ENCODE data around the gene EIF3B. TPM values are rescaled to one million over a fixed set of nuclear protein-coding genes. Genes with fewer than 3 reads are reported as not detected.
"Not testable (repeated sequence)": the region's sequence is repeated elsewhere in the genome, so short reads cannot be mapped to it uniquely, and the experiment has no call there.

EIF3B gene
- total RNA-seq, 2 donors from 2014 or later = 94.0 to 150 TPM

DNA sequence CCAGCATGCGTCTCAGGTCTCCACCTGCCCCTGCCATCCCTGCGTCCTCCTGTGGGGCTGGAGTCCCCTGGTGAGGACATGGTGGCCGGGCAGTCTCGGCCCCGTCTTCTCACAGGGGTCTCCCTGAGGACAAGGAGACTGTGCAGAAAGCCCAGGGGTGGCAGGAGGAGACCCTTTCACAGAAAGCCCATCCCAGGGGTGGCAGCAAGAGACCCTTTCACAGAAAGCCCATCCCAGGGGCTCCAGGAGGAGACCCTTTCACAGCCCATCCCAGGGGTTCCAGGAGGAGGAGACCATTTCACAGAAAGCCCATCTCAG lies 34.0 kb downstream of the EIF3B start:
- H3K36me3 ChIP-seq = no peaks in the 10 kb centered on the region
- ATAC-seq (ENCODE audit: insufficient number of reproducible peaks, low FRiP score, low read depth) = no peak
- no peaks in the 10 kb centered on the region for H3K9me3 ChIP-seq
- TF ChIP-seq, protein P1, sequence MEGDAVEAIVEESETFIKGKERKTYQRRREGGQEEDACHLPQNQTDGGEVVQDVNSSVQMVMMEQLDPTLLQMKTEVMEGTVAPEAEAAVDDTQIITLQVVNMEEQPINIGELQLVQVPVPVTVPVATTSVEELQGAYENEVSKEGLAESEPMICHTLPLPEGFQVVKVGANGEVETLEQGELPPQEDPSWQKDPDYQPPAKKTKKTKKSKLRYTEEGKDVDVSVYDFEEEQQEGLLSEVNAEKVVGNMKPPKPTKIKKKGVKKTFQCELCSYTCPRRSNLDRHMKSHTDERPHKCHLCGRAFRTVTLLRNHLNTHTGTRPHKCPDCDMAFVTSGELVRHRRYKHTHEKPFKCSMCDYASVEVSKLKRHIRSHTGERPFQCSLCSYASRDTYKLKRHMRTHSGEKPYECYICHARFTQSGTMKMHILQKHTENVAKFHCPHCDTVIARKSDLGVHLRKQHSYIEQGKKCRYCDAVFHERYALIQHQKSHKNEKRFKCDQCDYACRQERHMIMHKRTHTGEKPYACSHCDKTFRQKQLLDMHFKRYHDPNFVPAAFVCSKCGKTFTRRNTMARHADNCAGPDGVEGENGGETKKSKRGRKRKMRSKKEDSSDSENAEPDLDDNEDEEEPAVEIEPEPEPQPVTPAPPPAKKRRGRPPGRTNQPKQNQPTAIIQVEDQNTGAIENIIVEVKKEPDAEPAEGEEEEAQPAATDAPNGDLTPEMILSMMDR (IDR thresholded peaks at IDR 0.05) = no peak
- H3K4me1 ChIP-seq (ENCODE audit: control insufficient read depth in 1 of 2, low read depth in 2 of 2) = no peaks in the 10 kb centered on the region
- no peak for DNase-seq (ENCODE audit: low spot score)
- H3K27me3 ChIP-seq (replicated peaks; ENCODE audit: insufficient read depth) = no peaks in the 10 kb centered on the region
- H3K4me3 ChIP-seq = no peak overlapping the region
- no peak overlapping the region for H3K27ac ChIP-seq

DNA sequence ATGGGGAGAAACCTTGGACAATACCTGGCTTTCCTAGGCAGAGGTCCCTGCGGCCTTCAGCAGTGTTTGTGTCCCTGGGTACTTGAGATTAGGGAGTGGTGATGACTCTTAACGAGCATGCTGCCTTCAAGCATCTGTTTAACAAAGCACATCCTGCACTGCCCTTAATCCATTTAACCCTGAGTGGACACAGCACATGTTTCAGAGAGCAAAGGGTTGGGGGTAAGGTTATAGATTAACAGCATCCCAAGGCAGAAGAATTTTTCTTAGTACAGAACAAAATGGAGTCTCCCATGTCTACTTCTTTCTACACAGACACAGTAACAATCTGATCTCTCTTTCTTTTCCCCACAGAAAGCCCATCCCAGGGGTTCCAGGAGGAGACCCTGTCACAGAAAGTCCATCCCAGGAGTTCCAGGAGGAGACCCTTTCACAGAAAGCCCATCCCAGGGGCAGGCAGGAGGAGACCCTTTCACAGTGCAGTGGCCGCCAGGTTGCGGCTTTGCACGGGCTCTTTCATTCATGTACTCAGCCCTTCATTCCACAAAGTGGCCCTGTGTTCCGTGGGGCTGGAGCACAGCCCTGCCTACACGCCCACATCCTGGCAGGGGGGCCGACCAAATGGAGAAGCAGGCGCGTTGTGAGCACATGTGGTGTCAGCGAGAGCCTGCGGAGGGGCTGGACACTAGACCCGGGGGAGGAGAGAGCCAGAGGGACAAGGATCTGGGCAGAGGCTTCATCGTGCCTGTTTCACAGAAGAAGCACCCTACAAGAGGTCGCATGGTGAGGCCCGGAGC lies 35.6 kb downstream of the EIF3B start:
- H3K4me3 ChIP-seq; H3K36me3 ChIP-seq; DNase-seq (ENCODE audit: low spot score); H3K27me3 ChIP-seq (replicated peaks; ENCODE audit: insufficient read depth); H3K4me1 ChIP-seq (ENCODE audit: control insufficient read depth in 1 of 2, low read depth in 2 of 2); ATAC-seq (ENCODE audit: insufficient number of reproducible peaks, low FRiP score, low read depth); H3K9me3 ChIP-seq; H3K27ac ChIP-seq: not testable (repeated sequence)

DNA sequence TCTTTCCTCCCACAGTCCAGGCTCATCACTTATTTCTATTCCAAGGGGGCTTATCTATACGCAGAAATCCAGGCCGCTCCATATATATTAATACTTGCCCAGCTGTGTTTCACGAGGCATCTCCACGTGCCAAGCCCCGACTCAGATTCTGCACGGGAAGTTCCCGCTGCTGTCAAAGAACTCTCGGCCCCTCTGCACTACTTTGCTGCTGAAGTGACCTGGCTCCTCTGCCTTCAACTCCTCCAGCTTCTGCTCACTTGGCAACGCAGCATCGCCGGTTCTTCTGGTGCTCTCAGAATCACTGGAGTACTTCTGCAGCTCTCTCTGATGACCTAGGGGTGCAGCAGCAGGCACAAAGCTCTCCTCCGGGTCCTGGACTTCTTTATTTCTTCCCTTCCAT lies 39.1 kb downstream of the EIF3B start:
- ATAC-seq (ENCODE audit: insufficient number of reproducible peaks, low FRiP score, low read depth) = no peak
- TF ChIP-seq, protein P1 (IDR thresholded peaks at IDR 0.05) = no peak
- H3K4me1 ChIP-seq (ENCODE audit: control insufficient read depth in 1 of 2, low read depth in 2 of 2) = no peaks in the 10 kb centered on the region
- H3K36me3 ChIP-seq = no peaks in the 10 kb centered on the region
- H3K4me3 ChIP-seq = no peak overlapping the region
- no peaks in the 10 kb centered on the region for H3K27me3 ChIP-seq (replicated peaks; ENCODE audit: insufficient read depth)
- no peaks in the 10 kb centered on the region for H3K9me3 ChIP-seq
- no peak for DNase-seq (ENCODE audit: low spot score)
- no peak overlapping the region for H3K27ac ChIP-seq

DNA sequence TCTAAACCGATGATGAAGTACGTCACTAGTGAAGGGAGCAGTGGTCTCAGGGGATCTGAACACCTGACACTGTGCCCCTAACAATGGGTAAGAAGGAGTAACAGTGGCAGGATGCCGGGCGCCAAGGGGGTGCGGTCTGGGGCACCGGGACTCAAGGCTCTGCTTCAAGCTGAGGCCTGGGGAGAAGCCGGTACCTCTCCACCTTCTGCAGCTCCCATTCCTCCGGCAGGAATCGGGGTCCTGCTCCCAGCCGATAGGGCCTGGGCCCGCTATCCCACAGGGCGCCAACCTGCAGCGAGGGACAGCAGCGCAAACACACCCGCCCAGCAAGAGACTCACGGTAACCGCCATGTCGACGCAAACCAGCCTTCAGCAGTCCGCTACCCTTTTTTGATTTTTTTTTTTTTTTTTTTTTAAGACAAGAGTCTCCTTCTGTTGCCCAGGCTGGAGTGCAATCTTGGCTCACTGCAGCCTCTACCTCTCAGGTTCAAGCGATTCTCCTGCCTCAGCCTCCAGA lies 40.0 kb downstream of the EIF3B start:
- TF ChIP-seq, protein P1 (IDR thresholded peaks at IDR 0.05) = no peak
- no peaks in the 10 kb centered on the region for H3K9me3 ChIP-seq
- no peaks in the 10 kb centered on the region for H3K36me3 ChIP-seq
- no peak overlapping the region for H3K27ac ChIP-seq
- no peaks in the 10 kb centered on the region for H3K27me3 ChIP-seq (replicated peaks; ENCODE audit: insufficient read depth)
- peaks cover 3% of the 10 kb centered on the region in 2 donors for H3K4me1 ChIP-seq (ENCODE audit: control insufficient read depth in 1 of 2, low read depth in 2 of 2)
- DNase-seq (ENCODE audit: low spot score) (no peak), ATAC-seq (ENCODE audit: insufficient number of reproducible peaks, low FRiP score, low read depth) (no peak)
- H3K4me3 ChIP-seq = no peak overlapping the region

DNA sequence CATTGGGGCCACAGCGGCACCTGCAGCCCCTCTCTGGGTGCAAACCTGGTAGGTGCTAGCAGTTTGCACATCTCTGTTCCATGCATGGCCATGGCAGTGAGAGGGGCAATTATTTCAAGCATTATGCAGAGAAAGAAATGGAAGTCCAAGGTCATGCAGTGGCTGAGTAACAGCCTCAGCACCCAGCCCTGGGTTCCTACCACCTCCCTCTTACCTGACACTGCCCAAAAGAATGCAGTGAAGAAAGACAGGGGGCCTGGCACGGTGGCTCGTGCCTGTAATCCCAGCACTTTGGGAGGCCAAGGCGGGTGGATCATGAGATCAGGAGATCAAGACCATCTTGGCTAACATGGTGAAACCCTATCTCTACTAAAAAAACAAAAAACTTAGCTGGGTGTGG lies 43.9 kb downstream of the EIF3B start:
- H3K36me3 ChIP-seq = no peaks in the 10 kb centered on the region
- ATAC-seq (ENCODE audit: insufficient number of reproducible peaks, low FRiP score, low read depth) (no peak), DNase-seq (ENCODE audit: low spot score) (no peak)
- no peak overlapping the region for H3K27ac ChIP-seq
- peaks cover 7 to 10% of the 10 kb centered on the region in 2 donors for H3K4me1 ChIP-seq (ENCODE audit: control insufficient read depth in 1 of 2, low read depth in 2 of 2)
- no peaks in the 10 kb centered on the region for H3K27me3 ChIP-seq (replicated peaks; ENCODE audit: insufficient read depth)
- no peaks in the 10 kb centered on the region for H3K9me3 ChIP-seq
- H3K4me3 ChIP-seq = no peak overlapping the region
- TF ChIP-seq, protein P1 (IDR thresholded peaks at IDR 0.05) = no peak

Measured in thoracic aorta (tissue), 2 donors.